HEK293T (cell line): ENCODE data around the gene CAMK2A.

ENCODE experiments used
- NFRKB ChIP-seq: fragments of 450-650 bp; IDR thresholded peaks from 2 replicates; pipeline ENCODE4 v1.6.1; 2016; ENCODE audit warnings: mild to moderate bottlenecking, moderate library complexity
- SUZ12 ChIP-seq: fragments of 450-650 bp; IDR thresholded peaks from 2 replicates; pipeline ENCODE4 v1.6.1; 2016; ENCODE audit warnings: mild to moderate bottlenecking

DNA sequence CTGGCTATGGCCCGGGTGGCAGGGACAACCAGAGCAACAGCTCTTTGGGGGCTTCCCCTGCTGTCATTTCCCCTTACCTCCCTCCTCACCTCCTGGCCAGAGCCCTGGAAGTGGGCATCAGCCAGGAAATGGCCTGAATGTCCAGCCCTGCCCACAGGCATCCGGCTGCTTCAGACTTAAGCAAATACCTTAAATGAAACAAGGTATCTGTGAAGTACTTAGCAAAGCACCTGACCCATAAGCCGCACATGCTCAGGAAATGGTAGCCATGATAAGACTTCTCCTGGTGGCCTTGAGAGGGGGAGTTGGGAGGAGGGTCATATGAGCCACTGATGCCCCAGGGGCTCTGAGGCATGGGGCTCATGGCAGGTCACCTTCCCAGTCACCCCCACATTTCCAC is 43.8 kb downstream of the CAMK2A start:
- TF ChIP-seq NFRKB (no peak), SUZ12 (no peak)
